ENCODE data around the gene SENP3.
A peak's percentile ranks its signal among the peaks of the same experiment; 100 is the strongest.
"Not testable (repeated sequence)": the region's sequence is repeated elsewhere in the genome, so short reads cannot be mapped to it uniquely, and the experiment has no call there.

The SENP3 gene

DNA sequence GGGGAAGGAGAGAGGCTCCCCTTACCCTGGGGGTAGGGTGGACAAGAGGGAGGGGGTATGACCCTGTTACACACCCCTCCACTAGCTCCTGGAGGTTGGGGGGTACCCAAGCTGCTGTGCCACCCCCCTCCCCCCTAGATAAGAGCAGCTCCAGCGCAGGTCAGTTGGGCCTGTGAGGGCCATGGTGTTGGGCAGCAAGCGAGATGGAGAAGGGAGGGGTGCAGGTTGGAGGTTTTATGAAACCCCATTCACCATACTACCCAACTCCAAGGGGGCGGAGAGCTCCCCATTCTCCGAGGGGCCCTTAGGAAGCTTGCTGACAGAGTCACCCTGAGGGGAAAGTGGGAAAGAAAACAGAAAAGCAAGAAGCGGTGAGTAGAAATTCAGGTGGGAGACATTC lies 29.9 kb downstream of the SENP3 start:
- no peak for DNase-seq (ENCODE audit: low read depth in 4 of 4, low spot score in 1 of 4)

GRCh38 chr17:7592422-7593021 lies 30.8 kb downstream of the SENP3 start:
- no peak for DNase-seq (ENCODE audit: low read depth in 4 of 4, low spot score in 1 of 4)

- no peak for DNase-seq (ENCODE audit: low read depth in 4 of 4, low spot score in 1 of 4)
Measured at GRCh38 chr17:7593296-7593695, 31.6 kb downstream of the SENP3 start.

DNA sequence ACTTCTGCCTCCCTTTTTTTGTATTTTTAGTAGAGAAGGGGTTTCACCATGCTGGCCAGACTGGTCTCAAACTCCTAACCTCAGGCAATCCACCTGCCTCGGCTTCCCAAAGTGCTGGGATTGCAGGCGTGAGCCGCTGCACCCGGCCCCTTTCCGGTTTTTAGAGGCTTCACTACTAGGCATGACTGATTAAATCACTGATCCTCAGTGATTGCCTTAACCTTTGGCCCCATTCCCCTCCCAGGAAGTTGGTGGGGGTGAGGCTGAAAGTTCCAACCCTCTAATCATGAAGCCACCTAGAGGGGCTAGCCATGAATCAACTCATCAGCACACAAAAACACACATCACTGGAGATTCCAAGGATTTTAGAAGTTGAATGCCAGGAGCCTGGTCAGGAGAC lies 35.8 kb downstream of the SENP3 start:
- DNase-seq (ENCODE audit: low read depth in 4 of 4, low spot score in 1 of 4) = not testable (repeated sequence)

DNA sequence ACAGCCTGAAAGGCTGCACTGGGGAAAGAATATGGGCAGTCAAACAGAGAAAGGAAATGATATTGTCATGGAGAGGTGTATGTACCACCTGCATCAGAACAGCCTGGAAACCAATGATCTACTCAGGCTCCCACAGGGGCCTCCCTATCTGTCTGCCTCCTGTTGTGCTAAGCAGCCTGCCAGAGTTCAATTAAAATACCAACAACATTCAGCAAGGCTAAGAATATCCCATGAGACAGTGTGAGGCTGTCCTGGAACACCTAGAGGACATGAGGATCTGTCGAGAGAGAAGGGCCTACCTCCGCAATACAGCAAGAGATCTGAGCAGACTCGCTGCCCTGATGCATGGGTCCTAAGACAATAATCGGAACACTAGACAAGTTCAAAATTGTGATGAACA lies 44.6 kb downstream of the SENP3 start:
- DNase-seq (ENCODE audit: low read depth in 4 of 4, low spot score in 1 of 4) = no peak

DNA sequence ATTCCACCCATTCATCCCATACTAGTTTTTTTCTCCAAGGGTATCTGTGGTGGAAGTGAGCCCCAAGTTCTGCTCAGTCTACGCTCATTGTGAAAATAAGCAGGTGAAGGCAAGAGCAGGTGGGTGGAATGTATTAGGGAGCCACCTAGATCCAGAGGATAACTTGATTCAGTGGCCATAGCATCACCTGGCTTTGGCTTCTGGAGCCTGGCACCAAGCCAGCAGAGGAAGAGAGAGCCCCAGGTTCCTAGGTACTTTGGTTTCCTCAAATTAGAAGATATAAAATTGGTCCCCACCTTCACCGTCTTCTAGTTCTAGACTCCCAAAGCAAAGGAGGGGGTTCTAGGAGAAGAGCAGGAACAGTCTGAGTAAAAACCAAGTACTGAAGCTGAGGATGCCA lies 48.9 kb downstream of the SENP3 start:
- DNase-seq (ENCODE audit: low read depth in 4 of 4, low spot score in 1 of 4) = no peak

DNA sequence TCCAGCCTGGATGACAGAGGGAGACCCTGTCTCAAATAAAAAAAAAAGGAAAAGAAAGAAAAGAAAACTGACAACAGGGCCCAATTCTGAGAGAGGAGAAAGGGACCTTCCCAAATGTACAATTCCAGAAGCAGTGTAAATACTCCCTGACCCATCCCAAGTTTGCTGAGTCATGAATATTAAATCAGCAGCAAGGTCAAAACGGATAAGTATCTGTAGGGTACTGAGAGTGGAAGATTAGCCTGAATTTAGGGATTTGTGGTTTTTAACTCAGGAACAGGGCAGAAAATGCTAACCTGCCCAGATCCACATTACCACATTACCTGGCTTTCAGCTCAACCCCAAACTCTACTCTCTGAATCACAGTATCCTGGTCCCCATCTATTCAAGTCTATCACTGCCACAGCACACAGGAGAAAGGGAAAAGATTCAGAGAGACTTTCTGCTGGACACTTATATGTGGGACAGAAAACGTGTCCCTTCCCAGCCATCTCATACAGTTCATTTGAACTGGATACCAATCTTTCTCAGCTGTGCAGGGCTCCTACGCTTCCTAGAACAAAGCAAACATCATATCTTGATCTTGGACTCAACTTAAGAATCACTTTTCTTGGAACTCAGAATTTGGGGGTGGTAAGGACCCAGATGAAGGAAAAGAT lies 50.0 kb downstream of the SENP3 start:
- DNase-seq (ENCODE audit: low read depth in 4 of 4, low spot score in 1 of 4) = no peak

DNA sequence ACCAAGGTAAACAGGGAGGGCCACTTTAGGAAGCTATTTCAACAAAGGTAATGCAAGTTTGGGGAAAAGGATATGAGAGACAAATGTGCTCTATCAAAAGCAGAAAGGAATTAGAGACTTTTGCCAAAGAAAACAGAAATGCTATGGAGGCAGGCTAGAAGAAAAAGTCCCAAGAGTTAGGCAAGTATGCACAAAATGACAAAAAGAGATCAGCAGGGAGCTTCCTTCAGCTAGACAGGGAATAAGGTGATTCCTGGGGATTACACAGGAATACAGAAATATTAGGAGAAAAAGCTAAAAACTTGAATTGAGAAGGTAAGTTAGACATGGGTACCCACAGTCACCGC lies 50.5 kb downstream of the SENP3 start:
- no peak for DNase-seq (ENCODE audit: low read depth in 4 of 4, low spot score in 1 of 4)

DNA sequence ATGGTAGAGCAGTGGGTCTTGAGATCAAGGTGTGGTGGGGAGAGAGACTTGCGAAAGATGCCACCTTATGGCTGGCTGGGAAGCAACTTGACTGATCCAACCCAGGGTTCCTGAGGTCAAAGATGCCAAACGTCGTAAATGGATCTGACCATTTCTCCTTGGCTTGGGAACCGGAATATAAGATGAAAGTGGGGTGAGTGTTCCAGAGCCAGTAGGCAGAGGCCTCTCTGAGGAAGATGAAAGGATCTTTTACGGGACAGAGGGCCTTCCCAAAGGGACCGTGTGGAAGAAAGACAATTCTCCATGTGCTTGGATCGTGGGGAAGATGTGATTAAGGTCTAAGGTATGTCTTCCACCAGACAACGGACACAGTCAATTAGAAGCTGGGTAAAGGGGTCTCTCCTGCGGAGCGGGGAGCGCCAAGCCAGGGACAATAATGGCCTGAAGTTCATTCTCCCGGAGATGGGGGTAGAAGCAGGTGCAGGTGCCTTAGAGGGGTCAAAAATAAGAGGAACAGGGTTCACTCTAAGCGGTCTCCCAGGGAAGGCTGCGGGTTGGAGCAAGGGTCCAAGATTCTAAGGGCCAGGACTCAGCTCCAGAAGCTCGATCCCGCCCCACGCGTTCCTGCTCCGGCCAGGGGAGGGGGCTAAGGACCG lies 52.2 kb downstream of the SENP3 start:
- no peak for DNase-seq (ENCODE audit: low read depth in 4 of 4, low spot score in 1 of 4)

DNA sequence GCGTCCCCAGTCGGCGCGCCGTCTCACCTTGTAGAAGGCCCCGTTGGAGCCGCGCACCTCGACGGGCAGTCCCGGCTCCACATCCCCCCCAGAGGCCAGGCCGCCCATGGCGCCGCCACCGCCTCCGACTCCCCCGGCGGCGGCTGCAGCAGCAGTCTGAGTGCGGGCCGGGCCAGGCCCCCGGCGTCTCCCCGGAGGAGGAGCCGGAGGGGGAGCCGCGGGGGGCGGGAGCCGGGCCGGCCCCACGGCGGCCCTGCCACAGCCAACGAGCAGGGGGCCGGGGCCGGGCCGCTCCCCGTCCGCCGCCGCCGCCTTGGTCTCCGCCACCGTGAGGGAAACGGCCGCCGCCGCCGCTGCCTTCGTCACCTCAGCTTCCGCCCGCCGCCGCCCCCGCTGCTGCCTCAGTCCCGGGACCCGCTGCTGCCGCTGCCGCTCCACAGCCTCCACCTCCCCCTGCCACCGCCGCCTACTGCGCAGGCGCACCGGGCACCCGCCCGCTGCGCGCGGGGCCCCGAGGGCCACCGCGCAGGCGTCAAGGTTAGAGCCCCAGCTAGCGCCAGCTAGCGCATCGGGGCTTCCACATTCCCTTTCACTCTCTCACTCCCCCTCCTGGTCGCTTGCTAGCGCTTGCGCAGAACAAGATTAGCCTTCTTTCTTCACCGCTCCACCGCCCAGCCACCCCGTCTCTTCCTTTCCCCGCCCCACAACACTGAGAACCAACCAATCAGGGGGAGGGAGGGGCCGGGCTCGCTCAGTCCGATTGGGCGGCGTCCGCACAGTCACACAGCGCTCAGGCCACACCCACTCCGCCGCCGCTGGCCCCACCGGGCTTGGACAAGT lies 52.9 kb downstream of the SENP3 start, which contains the start of gene FXR2:
Gene FXR2, minus strand, starts transcription at position 473 of the 840 bp plus-strand sequence. Its CDS starts 365 bp downstream, at position 108.
- peak; percentile 94 to 100 (median 97) for DNase-seq (ENCODE audit: low read depth in 4 of 4, low spot score in 1 of 4)

DNA sequence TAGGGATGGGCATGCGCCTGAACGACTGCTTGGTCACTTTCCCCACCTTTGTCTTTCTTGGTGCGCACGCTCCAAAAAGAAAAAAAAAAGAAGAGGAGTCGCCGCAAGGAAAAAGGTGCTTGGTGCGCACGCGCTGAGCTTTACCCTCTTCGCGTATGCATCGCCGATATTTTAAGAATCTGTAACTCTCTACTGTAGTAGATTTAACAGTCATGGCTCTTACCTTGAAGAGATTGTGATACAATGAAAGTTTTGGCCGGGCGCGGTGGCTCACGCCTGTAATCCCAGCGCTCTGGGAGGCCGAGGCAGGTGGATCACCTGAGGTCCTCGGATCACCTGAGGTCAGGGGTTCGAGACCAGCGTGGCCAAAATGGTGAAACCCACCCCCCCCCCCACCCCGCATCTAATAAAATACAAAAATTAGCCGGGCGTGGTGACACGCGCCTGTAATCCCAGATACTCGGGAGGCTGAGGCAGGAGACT lies 53.6 kb downstream of the SENP3 start:
- no peak for DNase-seq (ENCODE audit: low read depth in 4 of 4, low spot score in 1 of 4)

DNA sequence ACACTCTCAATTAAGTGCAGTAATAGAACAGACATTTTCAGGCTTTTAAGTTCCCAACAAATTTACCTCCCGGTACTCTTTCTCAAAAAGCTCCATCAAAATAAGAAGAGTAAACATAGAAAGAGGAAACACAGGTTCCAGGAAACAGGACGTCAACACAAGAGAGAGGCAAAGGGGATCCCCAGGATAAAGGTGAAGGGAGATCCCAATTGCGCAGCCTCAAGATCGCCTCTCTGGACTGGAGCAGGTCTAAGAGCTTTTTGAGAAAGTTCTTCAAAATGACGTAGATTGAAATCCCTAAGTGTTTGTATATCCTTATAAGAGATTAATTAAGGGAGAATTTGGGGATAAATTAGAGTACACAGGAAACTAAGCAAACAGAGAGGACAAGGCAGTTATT lies 56.9 kb downstream of the SENP3 start:
- no peak for DNase-seq (ENCODE audit: low read depth in 4 of 4, low spot score in 1 of 4)

DNA sequence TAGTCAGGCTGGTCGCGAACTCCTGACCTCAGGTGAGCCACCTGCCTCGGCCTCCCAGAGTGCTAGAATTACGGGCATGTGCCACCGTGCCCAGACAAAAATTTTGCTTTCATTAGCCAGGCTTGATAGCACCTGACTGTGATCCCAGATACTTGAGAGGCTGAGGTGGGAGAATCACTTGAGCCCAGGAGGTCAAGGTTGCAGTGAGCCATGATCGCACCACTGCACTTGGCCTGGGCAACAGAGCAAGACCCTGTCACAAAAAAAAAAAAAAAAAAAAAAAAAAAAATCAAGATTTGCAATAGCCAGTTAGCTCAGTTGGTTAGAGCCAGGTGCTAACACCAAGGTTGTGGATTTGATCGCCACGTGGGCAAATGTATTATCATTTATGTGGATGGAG lies 59.1 kb downstream of the SENP3 start:
- DNase-seq (ENCODE audit: low read depth in 4 of 4, low spot score in 1 of 4) = no peak
